Bronchial epithelial cell (primary cell): ENCODE measurements around the gene USP11. TPM values are rescaled to one million over a fixed set of nuclear protein-coding genes. Genes with fewer than 3 reads are reported as not detected.

Source experiments
- DNase-seq: peaks from one replicate; pipeline ENCODE4 v3.0.0-alpha.2; 2010; ENCODE audit warnings: low read depth
- FAIRE-seq: peaks from 2 replicates; lab custom pipeline; 2011; peaks lifted over from hg19 to GRCh38; lab: Jason Lieb, UNC
- H3K27me3 ChIP-seq: 2 replicates; pipeline ENCODE4 v1.5.1; 2011; ENCODE audit warnings: low read length; ENCODE audit not compliant: control insufficient read depth, insufficient read depth
- H3K36me3 ChIP-seq: 2 replicates; pipeline ENCODE4 v1.5.1; 2011; ENCODE audit warnings: low read length; ENCODE audit not compliant: control insufficient read depth, insufficient read depth
- H3K4me3 ChIP-seq: 2 replicates; pipeline ENCODE4 v1.5.1; 2011; ENCODE audit warnings: mild to moderate bottlenecking, low read depth, low read length, control low read depth
- CTCF ChIP-seq: IDR thresholded peaks from 2 replicates; pipeline ENCODE4 v1.5.1; 2011; ENCODE audit warnings: mild to moderate bottlenecking, moderate library complexity, low read length, control low read depth, inconsistent platforms; ENCODE audit not compliant: insufficient read depth, severe bottlenecking
- total RNA-seq: library from RNA; depleted of rRNA; stranded (reverse); fragments of >200 nt; gene quantifications from 2 replicates; pipeline ENCODE4 v1.2.1, GENCODE V29; 2014

The USP11 gene
- total RNA-seq, 1 donor from 2014 or later: 6.1 TPM

- FAIRE-seq: peak; percentile 75
- Histone ChIP-seq H3K27me3 (no peaks in the 10 kb centered on the region), H3K36me3 (peaks cover 32% of the 10 kb centered on the region), H3K4me3 (no peak overlapping the region)
- TF ChIP-seq CTCF: peak; percentile 49
- peak; percentile 90 for DNase-seq
Measured at GRCh38 chrX:47200385-47201150, 32.2 kb upstream of the USP11 start.

- DNase-seq (no peak), FAIRE-seq (no peak)
- H3K27me3 ChIP-seq: no peaks in the 10 kb centered on the region
- H3K4me3 ChIP-seq: no peak overlapping the region
- TF ChIP-seq CTCF: no peak
- H3K36me3 ChIP-seq: peaks cover 35% of the 10 kb centered on the region
Measured at GRCh38 chrX:47201345-47201944, 31.4 kb upstream of the USP11 start.

- DNase-seq (no peak), FAIRE-seq (no peak)
- H3K36me3 ChIP-seq: peaks cover 33% of the 10 kb centered on the region
- H3K4me3 ChIP-seq: no peak overlapping the region
- no peaks in the 10 kb centered on the region for H3K27me3 ChIP-seq
- no peak for TF ChIP-seq CTCF
Measured at GRCh38 chrX:47202316-47202715, 30.5 kb upstream of the USP11 start.

- Histone ChIP-seq H3K4me3 (no peak overlapping the region), H3K36me3 (peaks cover 35% of the 10 kb centered on the region), H3K27me3 (no peaks in the 10 kb centered on the region)
- TF ChIP-seq CTCF: no peak
- no peak for FAIRE-seq
- no peak for DNase-seq
Measured at GRCh38 chrX:47202877-47203276, 29.9 kb upstream of the USP11 start.

- H3K27me3 ChIP-seq: no peaks in the 10 kb centered on the region
- no peak for TF ChIP-seq CTCF
- no peak for DNase-seq
- peaks cover 41% of the 10 kb centered on the region for H3K36me3 ChIP-seq
- H3K4me3 ChIP-seq: no peak overlapping the region
- no peak for FAIRE-seq
Measured at GRCh38 chrX:47204970-47205369, 27.8 kb upstream of the USP11 start.
